ENCODE data around the gene PEMT.

DNA sequence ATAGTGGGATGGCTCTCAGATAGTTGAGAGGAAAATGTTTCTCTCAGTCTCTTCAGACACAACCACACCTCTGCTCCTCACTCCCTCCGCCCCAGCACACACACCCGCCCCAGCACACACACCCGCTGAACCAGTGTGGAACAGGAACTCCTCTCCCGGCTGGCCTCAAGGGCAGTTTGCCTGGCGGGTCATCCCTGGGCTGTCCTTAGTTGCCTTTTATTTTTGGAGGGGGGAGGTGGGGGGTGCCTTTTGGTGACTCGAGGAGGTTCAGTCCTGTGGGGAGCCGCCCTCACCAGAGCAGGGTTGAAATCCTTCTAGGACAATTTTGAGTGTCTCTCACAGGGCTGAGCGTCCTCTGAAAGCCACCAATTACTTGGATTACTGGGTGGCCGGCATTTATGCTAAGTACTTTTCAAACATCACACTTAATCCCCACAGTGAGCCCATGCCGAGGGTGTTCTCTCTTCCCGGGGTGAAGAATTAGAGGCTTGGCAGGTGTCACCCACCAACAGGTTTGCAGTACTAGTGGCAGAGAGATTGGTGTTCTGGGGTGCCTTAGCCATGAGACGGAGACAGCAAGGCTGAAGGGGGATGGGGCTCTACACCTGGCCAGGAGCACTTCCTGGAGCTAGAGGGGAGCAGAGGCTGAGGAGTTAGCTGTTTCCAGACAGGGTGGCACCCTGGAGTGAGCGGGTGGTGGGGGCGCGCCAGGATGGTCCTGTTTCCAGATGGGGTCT, 98.1 kb downstream of the PEMT start:
- no peak for TF ChIP-seq POLR2A (IDR thresholded peaks at IDR 0.05)
- TF ChIP-seq, protein P1, sequence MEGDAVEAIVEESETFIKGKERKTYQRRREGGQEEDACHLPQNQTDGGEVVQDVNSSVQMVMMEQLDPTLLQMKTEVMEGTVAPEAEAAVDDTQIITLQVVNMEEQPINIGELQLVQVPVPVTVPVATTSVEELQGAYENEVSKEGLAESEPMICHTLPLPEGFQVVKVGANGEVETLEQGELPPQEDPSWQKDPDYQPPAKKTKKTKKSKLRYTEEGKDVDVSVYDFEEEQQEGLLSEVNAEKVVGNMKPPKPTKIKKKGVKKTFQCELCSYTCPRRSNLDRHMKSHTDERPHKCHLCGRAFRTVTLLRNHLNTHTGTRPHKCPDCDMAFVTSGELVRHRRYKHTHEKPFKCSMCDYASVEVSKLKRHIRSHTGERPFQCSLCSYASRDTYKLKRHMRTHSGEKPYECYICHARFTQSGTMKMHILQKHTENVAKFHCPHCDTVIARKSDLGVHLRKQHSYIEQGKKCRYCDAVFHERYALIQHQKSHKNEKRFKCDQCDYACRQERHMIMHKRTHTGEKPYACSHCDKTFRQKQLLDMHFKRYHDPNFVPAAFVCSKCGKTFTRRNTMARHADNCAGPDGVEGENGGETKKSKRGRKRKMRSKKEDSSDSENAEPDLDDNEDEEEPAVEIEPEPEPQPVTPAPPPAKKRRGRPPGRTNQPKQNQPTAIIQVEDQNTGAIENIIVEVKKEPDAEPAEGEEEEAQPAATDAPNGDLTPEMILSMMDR (IDR thresholded peaks at IDR 0.05) = no peak
